Endothelial cell of umbilical vein (primary cell): ENCODE measurements around the gene SPACA6. TPM values are rescaled to one million over a fixed set of nuclear protein-coding genes. Genes with fewer than 3 reads are reported as not detected.

ENCODE experiments used
- Bru-seq: library from RNA; stranded (reverse); fragments of 400-500 nt; gene quantifications from one replicate; lab custom pipeline; 2021; lab: Mats Ljungman, UMichigan
- BruChase-seq, 2 experiments: library from RNA; stranded (reverse); fragments of 400-500 nt; gene quantifications; one replicate each; lab custom pipeline; 2021; lab: Mats Ljungman, UMichigan
- BruUV-seq: library from RNA; stranded (reverse); fragments of 400-500 nt; replicated peaks from 2 replicates; lab custom pipeline; 2021; lab: Mats Ljungman, UMichigan
- CTCF ChIA-PET: fragments of 300-600, 350-600 bp; sonication (Branson Sonifier 250); formaldehyde crosslinking; loops from one replicate; lab custom pipeline; 2021; ENCODE audit warnings: antibody characterized with exemption, inconsistent platforms; lab: Charles Lee
- POLR2A ChIA-PET: fragments of 300-600, 350-600 bp; sonication (Branson Sonifier 250); formaldehyde crosslinking; loops from one replicate; lab custom pipeline; 2021; ENCODE audit warnings: antibody characterized with exemption, inconsistent platforms; lab: Charles Lee
- DNase-seq: peaks from one replicate; pipeline ENCODE4 v3.0.0-alpha.2; 2011; ENCODE audit warnings: low read depth, low spot score
- FAIRE-seq: peaks from 2 replicates; lab custom pipeline; 2011; peaks lifted over from hg19 to GRCh38; lab: Jason Lieb, UNC
- H2AFZ ChIP-seq: 2 replicates; pipeline ENCODE4 v1.6.0; 2012; ENCODE audit warnings: low read depth, low read length, control low read depth, inconsistent platforms
- H3K27ac ChIP-seq: 2 replicates; pipeline ENCODE4 v1.5.1; 2011; ENCODE audit warnings: low read depth, mild to moderate bottlenecking, control low read depth, low read length, moderate library complexity; ENCODE audit not compliant: insufficient read depth
- H3K27me3 ChIP-seq, 2 experiments: 2 replicates each; pipeline versions ENCODE4 v1.6.0 to v1.6.1; 2011; ENCODE audit warnings: low read length in 2 of 2, mixed read lengths in 1 of 2; ENCODE audit not compliant: control insufficient read depth in 2 of 2, insufficient read depth in 2 of 2
- H3K36me3 ChIP-seq, 2 experiments: 2 replicates in 1 of 2; 3 replicates in 1 of 2; pipeline ENCODE4 v1.5.1; 2011; ENCODE audit warnings: low read length in 2 of 2, mild to moderate bottlenecking in 1 of 2, moderate library complexity in 1 of 2; ENCODE audit not compliant: control insufficient read depth in 2 of 2, insufficient read depth in 2 of 2; ENCODE audit errors: extremely low read depth in 1 of 2
- H3K4me1 ChIP-seq: 3 replicates; pipeline ENCODE4 v1.5.1; 2011; ENCODE audit warnings: mild to moderate bottlenecking, low read length; ENCODE audit not compliant: control insufficient read depth, insufficient read depth; ENCODE audit errors: extremely low read depth
- H3K4me2 ChIP-seq: 2 replicates; pipeline ENCODE4 v1.6.1; 2011; ENCODE audit warnings: low read length, control low read depth, mixed read lengths; ENCODE audit not compliant: insufficient read depth
- H3K4me3 ChIP-seq, 3 experiments: fragments of 200-600 bp in 1 of 3; sonication (generic), shearing (Covaris generic) in 1 of 3; replicated peaks in 1 of 3; 2 replicates each; pipeline ENCODE4 v1.5.1; 2011 to 2016; ENCODE audit warnings: control low read depth in 3 of 3, low read length in 3 of 3, mild to moderate bottlenecking in 2 of 3, inconsistent platforms in 1 of 3, low read depth in 1 of 3, moderate library complexity in 1 of 3; ENCODE audit not compliant: insufficient read depth in 1 of 3
- H3K79me2 ChIP-seq: 2 replicates; pipeline ENCODE4 v1.6.0; 2012; ENCODE audit warnings: low read length, inconsistent platforms; ENCODE audit not compliant: control insufficient read depth, insufficient read depth
- H3K9ac ChIP-seq: replicated peaks from 2 replicates; pipeline ENCODE3; 2011; ENCODE audit warnings: low read length, control low read depth; ENCODE audit not compliant: insufficient read depth; ENCODE audit errors: extremely low read depth
- H3K9me1 ChIP-seq: replicated peaks from 3 replicates; pipeline ENCODE4 v1.6.0; 2011; ENCODE audit warnings: mild to moderate bottlenecking, low read length; ENCODE audit not compliant: control insufficient read depth, insufficient read depth; ENCODE audit errors: extremely low read depth
- H3K9me3 ChIP-seq: replicated peaks from 2 replicates; pipeline ENCODE4 v1.5.1; 2012; ENCODE audit warnings: low read length, inconsistent platforms; ENCODE audit not compliant: control insufficient read depth, insufficient read depth
- H4K20me1 ChIP-seq: replicated peaks from 2 replicates; pipeline ENCODE3; 2011; ENCODE audit warnings: mild to moderate bottlenecking, low read length; ENCODE audit not compliant: control insufficient read depth, insufficient read depth; ENCODE audit errors: extremely low read depth
- CTCF ChIP-seq, 2 donors: IDR thresholded peaks; 1 replicate in 1 of 2; 2 replicates in 1 of 2; pipeline ENCODE4 v1.5.1; 2011; ENCODE audit warnings: low read length in 2 of 2, mild to moderate bottlenecking in 2 of 2, moderate library complexity in 2 of 2, control low read depth in 1 of 2, inconsistent platforms in 1 of 2, low read depth in 1 of 2; ENCODE audit not compliant: insufficient read depth in 1 of 2; ENCODE audit errors: extremely low read depth in 1 of 2
- EZH2 ChIP-seq: IDR thresholded peaks from 2 replicates; pipeline ENCODE4 v1.6.1; 2012; ENCODE audit warnings: borderline replicate concordance, low read depth, mild to moderate bottlenecking, moderate library complexity, low read length, inconsistent platforms; ENCODE audit not compliant: severe bottlenecking
- FOS ChIP-seq: IDR thresholded peaks from 2 replicates; pipeline ENCODE4 v1.6.1; 2011; ENCODE audit warnings: mild to moderate bottlenecking, low read length, moderate library complexity, borderline replicate concordance; ENCODE audit not compliant: insufficient read depth
- GATA2 ChIP-seq: IDR thresholded peaks from 2 replicates; pipeline ENCODE4 v1.7.0; 2011; ENCODE audit warnings: low read depth, mild to moderate bottlenecking, moderate library complexity, mixed read lengths, low read length; ENCODE audit not compliant: insufficient read length, insufficient read depth
- JUN ChIP-seq: IDR thresholded peaks from 2 replicates; pipeline ENCODE4 v1.6.1; 2011; ENCODE audit warnings: borderline replicate concordance, low read depth; ENCODE audit not compliant: insufficient read length, insufficient read depth
- MAX ChIP-seq: IDR thresholded peaks from 2 replicates; pipeline ENCODE4 v1.6.1; 2011; ENCODE audit not compliant: insufficient read depth, insufficient read length
- MYC ChIP-seq: IDR thresholded peaks from one replicate; pipeline ENCODE4 v1.6.1; 2011; ENCODE audit warnings: mild to moderate bottlenecking, low read depth, low read length
- POLR2A ChIP-seq: IDR thresholded peaks from 2 replicates; pipeline ENCODE4 v1.6.1; 2012; ENCODE audit warnings: low read depth, mild to moderate bottlenecking, control low read depth, low read length
- POLR2AphosphoS5 ChIP-seq: IDR thresholded peaks from 2 replicates; pipeline ENCODE4 v1.6.1; 2012; ENCODE audit warnings: low read depth, mild to moderate bottlenecking, control low read depth, low read length, moderate library complexity; ENCODE audit not compliant: insufficient read depth
- dilution Hi-C: fragments of 300-500 bp; cut with MboI; formaldehyde crosslinking; loops from one replicate; pipeline ENCODE4 v1.15.0; 2019; ENCODE audit warnings: low sequenced_read_pairs; ENCODE audit not compliant: extremely low pct_ligation_motif_present
- intact Hi-C: fragments of 100-400 bp; cut with micrococcal nuclease; formaldehyde crosslinking; loops from one replicate; pipeline ENCODE4 v1.10.0; 2022
- long read RNA-seq: library from polyadenylated mRNA; stranded (forward); transcript quantifications from one replicate; pipeline ENCODE4 v2.0.0, GENCODE V29; 2021
- polyA minus RNA-seq, 3 experiments: library from RNA; depleted of rRNA, polyadenylated mRNA; stranded (reverse); fragments of >200 nt; gene quantifications; 1 replicate in 1 of 3; 2 replicates in 2 of 3; pipeline ENCODE4 v1.2.3, GENCODE V29; 2011
- polyA plus RNA-seq, 4 experiments: library from polyadenylated mRNA; depleted of rRNA in 3 of 4; stranded (reverse) in 3 of 4; unstranded in 1 of 4; fragments of >200 nt; gene quantifications; 2 replicates each; pipeline versions ENCODE4 v1.2.1 to v1.2.3, GENCODE V29; 2011 to 2012; ENCODE audit warnings: missing spikeins in 1 of 4
- total RNA-seq: library from RNA; stranded (reverse); gene quantifications from 2 replicates; pipeline ENCODE4 v1.2.3, GENCODE V29; 2021

Gene SPACA6
- total RNA-seq (34.4 and 41.1 TPM in 2 replicates), polyA plus RNA-seq (11.9 and 14.5 TPM in 2 replicates), polyA minus RNA-seq (5.3 and 12.0 TPM in 2 replicates), Bru-seq, nascent RNA (percentile 83 among the genes with signal in this experiment), BruChase-seq, experiment 1, labeled RNA remaining after a 6-hour chase (percentile 95 among the genes with signal in this experiment), BruChase-seq, experiment 2, labeled RNA remaining after a 2-hour chase (percentile 93 among the genes with signal in this experiment)
- polyA plus RNA-seq (2011; cell fraction: cytosol; rRNA removed): 5.0 and 8.7 TPM in 2 replicates
- 92.4 and 95.0 TPM in 2 replicates for polyA plus RNA-seq (2011; cell fraction: nucleus; rRNA removed)
- 8.3 and 12.0 TPM in 2 replicates for polyA plus RNA-seq (2012)
- polyA minus RNA-seq (2011; cell fraction: cytosol; rRNA and poly(A)+ RNA removed): not detected
- 12.9 and 24.9 TPM in 2 replicates for polyA minus RNA-seq (2011; cell fraction: nucleus; rRNA and poly(A)+ RNA removed)
- long read RNA-seq, partial matches to known transcripts: 1 of 11 reads
- long read RNA-seq, other reads (novel, unspliced or antisense): 5 of 11 reads

- Histone ChIP-seq H3K4me3 (peak within 1 kb of the TSS in 1 of 3 experiments; percentile 9), H3K79me2 (peaks cover 78% of the 10 kb centered on the region), H3K9me3 (no peaks in the 10 kb centered on the region), H3K9me1 (no peaks in the 10 kb centered on the region), H3K9ac (no peak within 1 kb of the TSS), H4K20me1 (peaks cover 5% of the 10 kb centered on the region), H3K4me2 (peak within 1 kb of the TSS; percentile 45), H3K27me3 (no peaks in the 10 kb centered on the region), H3K4me1 (peaks cover 11% of the 10 kb centered on the region), H3K27ac (no peak within 1 kb of the TSS), H3K36me3 (peaks cover 10 to 34% of the 10 kb centered on the region in 2 experiments), H2AFZ (no peak within 1 kb of the TSS)
- intact Hi-C loops: no loop called here
- ChIA-PET CTCF (no interaction called here), POLR2A (no interaction called here)
- no peak for DNase-seq
- dilution Hi-C loops: no loop called here
- no TSS peak for BruUV-seq
- TF ChIP-seq JUN: no peak
- no peak for TF ChIP-seq GATA2
- no peak for TF ChIP-seq CTCF (IDR thresholded peaks at IDR 0.05; ENCODE audit: extremely low read depth in 1 of 2, insufficient read depth in 1 of 2, low read depth in 1 of 2, low read length in 2 of 2)
- TF ChIP-seq POLR2AphosphoS5: no peak
- no peak for TF ChIP-seq MAX
- no peak for TF ChIP-seq EZH2
- TF ChIP-seq FOS: no peak
- no peak for TF ChIP-seq POLR2A
- TF ChIP-seq MYC: no peak
- FAIRE-seq: no peak
Observed at GRCh38 chr19:51693260-51693659, at the start of gene SPACA6. SPACA6 (plus strand) TSS chr19:51693330; CDS start chr19:51693527, 197 bp downstream.
